Immature natural killer cell (primary cell): ENCODE measurements around the gene ASB2. TPM values are rescaled to one million over a fixed set of nuclear protein-coding genes. Genes with fewer than 3 reads are reported as not detected.

Experiments used
- DNase-seq, 3 donors: peaks; one replicate each; pipeline ENCODE4 v3.0.0; 2022; ENCODE audit warnings: mixed read lengths in 1 of 3
- H3K27ac Mint-ChIP-seq, 6 donors: one replicate each; pipeline ENCODE4 v1.8.0; 2020; ENCODE audit warnings: mixed read lengths in 6 of 6, mild to moderate bottlenecking in 5 of 6, inconsistent platforms in 4 of 6, moderate library complexity in 3 of 6
- H3K27me3 Mint-ChIP-seq, 3 donors: one replicate each; pipeline ENCODE4 v1.8.0; 2020 to 2021; ENCODE audit warnings: low read depth in 3 of 3, mild to moderate bottlenecking in 3 of 3, mixed read lengths in 3 of 3, moderate library complexity in 3 of 3, inconsistent platforms in 1 of 3
- H3K36me3 Mint-ChIP-seq, 3 donors: one replicate each; pipeline ENCODE4 v1.8.0; 2020; ENCODE audit warnings: mixed read lengths in 3 of 3, inconsistent platforms in 2 of 3, mild to moderate bottlenecking in 2 of 3
- H3K4me1 Mint-ChIP-seq, 2 donors: one replicate each; pipeline ENCODE4 v1.8.0; 2020; ENCODE audit warnings: inconsistent platforms in 2 of 2, mild to moderate bottlenecking in 2 of 2, mixed read lengths in 2 of 2, moderate library complexity in 1 of 2
- H3K4me3 Mint-ChIP-seq, 5 donors: one replicate each; pipeline ENCODE4 v1.8.0; 2020; ENCODE audit warnings: mild to moderate bottlenecking in 5 of 5, mixed read lengths in 5 of 5, inconsistent platforms in 3 of 5, moderate library complexity in 3 of 5
- H3K9me3 Mint-ChIP-seq, 6 donors: one replicate each; pipeline ENCODE4 v1.8.0; 2020; ENCODE audit warnings: mild to moderate bottlenecking in 6 of 6, mixed read lengths in 6 of 6, inconsistent platforms in 4 of 6, moderate library complexity in 3 of 6
- polyA plus RNA-seq, 3 donors: library from polyadenylated mRNA; unstranded; fragments of 300-500 nt; fragmentation: Illumina TruSeq; gene quantifications; one replicate each; pipeline ENCODE4 v1.2.3, GENCODE V29; 2021

The ASB2 gene
- polyA plus RNA-seq, 3 donors from 2014 or later: 1.4 to 4.2 (median 2.7) TPM

GRCh38 chr14:93951635-93952540 lies 24.5 kb downstream of the ASB2 start:
- Mint-ChIP-seq H3K9me3 (no peaks in the 10 kb centered on the region), H3K27ac (peak overlapping the region in 4 of 6 donors; percentile 23 to 53 (median 34)), H3K36me3 (peaks cover 4 to 9% (median 6%) of the 10 kb centered on the region in 3 donors), H3K4me1 (peaks cover 32 to 33% of the 10 kb centered on the region in 2 donors), H3K27me3 (peaks cover 0 to 7% (median 0%) of the 10 kb centered on the region in 3 donors), H3K4me3 (no peak overlapping the region)
- DNase-seq: no peak

- Mint-ChIP-seq H3K9me3 (no peaks in the 10 kb centered on the region), H3K27ac (peak overlapping the region in 2 of 6 donors; percentile 19), H3K36me3 (peaks cover 4 to 13% (median 10%) of the 10 kb centered on the region in 3 donors), H3K4me3 (no peak overlapping the region), H3K4me1 (peaks cover 25% of the 10 kb centered on the region in 2 donors), H3K27me3 (peaks cover 0 to 4% (median 0%) of the 10 kb centered on the region in 3 donors)
- no peak for DNase-seq
Observed at GRCh38 chr14:93950948-93951634, 25.3 kb downstream of the ASB2 start.

GRCh38 chr14:93949511-93950075 lies 26.8 kb downstream of the ASB2 start:
- peak overlapping the region in 1 of 6 donors; percentile 31 for H3K27ac Mint-ChIP-seq
- no peak overlapping the region for H3K4me3 Mint-ChIP-seq
- peaks cover 0 to 2% (median 0%) of the 10 kb centered on the region in 3 donors for H3K27me3 Mint-ChIP-seq
- peaks cover 7 to 20% (median 11%) of the 10 kb centered on the region in 3 donors for H3K36me3 Mint-ChIP-seq
- H3K4me1 Mint-ChIP-seq: peaks cover 10 to 11% of the 10 kb centered on the region in 2 donors
- no peak for DNase-seq
- no peaks in the 10 kb centered on the region for H3K9me3 Mint-ChIP-seq

GRCh38 chr14:93947282-93947681 lies 29.1 kb downstream of the ASB2 start:
- H3K27ac Mint-ChIP-seq: no peak overlapping the region
- H3K27me3 Mint-ChIP-seq: peaks cover 0 to 2% (median 0%) of the 10 kb centered on the region in 3 donors
- H3K9me3 Mint-ChIP-seq: no peaks in the 10 kb centered on the region
- H3K4me3 Mint-ChIP-seq: no peak overlapping the region
- H3K4me1 Mint-ChIP-seq: peaks cover 0 to 1% of the 10 kb centered on the region in 2 donors
- DNase-seq: no peak
- H3K36me3 Mint-ChIP-seq: peaks cover 15 to 34% (median 17%) of the 10 kb centered on the region in 3 donors

GRCh38 chr14:93946541-93947090 lies 29.8 kb downstream of the ASB2 start:
- Mint-ChIP-seq H3K4me1 (peaks cover 0 to 1% of the 10 kb centered on the region in 2 donors), H3K36me3 (peaks cover 15 to 34% (median 18%) of the 10 kb centered on the region in 3 donors), H3K27me3 (peaks cover 0 to 2% (median 0%) of the 10 kb centered on the region in 3 donors), H3K9me3 (no peaks in the 10 kb centered on the region), H3K4me3 (no peak overlapping the region), H3K27ac (no peak overlapping the region)
- no peak for DNase-seq

- H3K36me3 Mint-ChIP-seq: peaks cover 15 to 34% (median 18%) of the 10 kb centered on the region in 3 donors
- no peaks in the 10 kb centered on the region for H3K9me3 Mint-ChIP-seq
- H3K4me1 Mint-ChIP-seq: peaks cover 0 to 1% of the 10 kb centered on the region in 2 donors
- no peak overlapping the region for H3K27ac Mint-ChIP-seq
- no peak overlapping the region for H3K4me3 Mint-ChIP-seq
- H3K27me3 Mint-ChIP-seq: peaks cover 0 to 2% (median 0%) of the 10 kb centered on the region in 3 donors
- no peak for DNase-seq
Observed at GRCh38 chr14:93946104-93946503, 30.3 kb downstream of the ASB2 start.

GRCh38 chr14:93945070-93945399 lies 31.3 kb downstream of the ASB2 start:
- Mint-ChIP-seq H3K4me3 (no peak overlapping the region), H3K9me3 (no peaks in the 10 kb centered on the region), H3K27ac (no peak overlapping the region), H3K4me1 (peaks cover 0 to 5% of the 10 kb centered on the region in 2 donors), H3K36me3 (peaks cover 12 to 31% (median 18%) of the 10 kb centered on the region in 3 donors), H3K27me3 (peaks cover 0 to 2% (median 0%) of the 10 kb centered on the region in 3 donors)
- DNase-seq: no peak

GRCh38 chr14:93944348-93945069 lies 31.9 kb downstream of the ASB2 start:
- Mint-ChIP-seq H3K27ac (no peak overlapping the region), H3K4me1 (peaks cover 3 to 9% of the 10 kb centered on the region in 2 donors), H3K27me3 (peaks cover 0 to 2% (median 0%) of the 10 kb centered on the region in 3 donors), H3K36me3 (peaks cover 12 to 27% (median 18%) of the 10 kb centered on the region in 3 donors), H3K4me3 (no peak overlapping the region), H3K9me3 (no peaks in the 10 kb centered on the region)
- no peak for DNase-seq

GRCh38 chr14:93943930-93944329 lies 32.4 kb downstream of the ASB2 start:
- DNase-seq: no peak
- H3K4me3 Mint-ChIP-seq: no peak overlapping the region
- no peaks in the 10 kb centered on the region for H3K9me3 Mint-ChIP-seq
- peaks cover 7 to 9% of the 10 kb centered on the region in 2 donors for H3K4me1 Mint-ChIP-seq
- H3K27ac Mint-ChIP-seq: peak overlapping the region in 1 of 6 donors; percentile 59
- peaks cover 12 to 27% (median 18%) of the 10 kb centered on the region in 3 donors for H3K36me3 Mint-ChIP-seq
- H3K27me3 Mint-ChIP-seq: peaks cover 0 to 2% (median 0%) of the 10 kb centered on the region in 3 donors

GRCh38 chr14:93943052-93943451 lies 33.3 kb downstream of the ASB2 start:
- H3K36me3 Mint-ChIP-seq: peaks cover 12 to 27% (median 18%) of the 10 kb centered on the region in 3 donors
- peaks cover 8 to 9% of the 10 kb centered on the region in 2 donors for H3K4me1 Mint-ChIP-seq
- H3K27me3 Mint-ChIP-seq: peaks cover 0 to 4% (median 0%) of the 10 kb centered on the region in 3 donors
- no peak overlapping the region for H3K4me3 Mint-ChIP-seq
- DNase-seq: no peak
- no peaks in the 10 kb centered on the region for H3K9me3 Mint-ChIP-seq
- no peak overlapping the region for H3K27ac Mint-ChIP-seq

- Mint-ChIP-seq H3K9me3 (no peaks in the 10 kb centered on the region), H3K4me1 (peaks cover 8 to 9% of the 10 kb centered on the region in 2 donors), H3K27me3 (peaks cover 0 to 6% (median 6%) of the 10 kb centered on the region in 3 donors), H3K4me3 (no peak overlapping the region), H3K36me3 (peaks cover 8 to 21% (median 18%) of the 10 kb centered on the region in 3 donors), H3K27ac (peak overlapping the region in 2 of 6 donors; percentile 3 to 51)
- no peak for DNase-seq
Observed at GRCh38 chr14:93941293-93941910, 35.0 kb downstream of the ASB2 start.

GRCh38 chr14:93940437-93940836 lies 35.9 kb downstream of the ASB2 start:
- DNase-seq: no peak
- peak overlapping the region in 4 of 6 donors; percentile 3 to 86 (median 39) for H3K27ac Mint-ChIP-seq
- H3K4me1 Mint-ChIP-seq: peaks cover 8 to 9% of the 10 kb centered on the region in 2 donors
- peaks cover 8 to 18% (median 15%) of the 10 kb centered on the region in 3 donors for H3K36me3 Mint-ChIP-seq
- H3K27me3 Mint-ChIP-seq: peaks cover 0 to 6% (median 6%) of the 10 kb centered on the region in 3 donors
- no peaks in the 10 kb centered on the region for H3K9me3 Mint-ChIP-seq
- H3K4me3 Mint-ChIP-seq: peak overlapping the region in 2 of 5 donors; percentile 39 to 72
